SU-DHL-6 (cell line): ENCODE data around the gene HELZ2.

Source experiments
- CTCF ChIP-seq: fragments of 200-600 bp; sonication (generic); IDR thresholded peaks from one replicate; pipeline ENCODE4 v1.5.1; 2017; ENCODE audit warnings: antibody characterized with exemption, mild to moderate bottlenecking, low read length, moderate library complexity; ENCODE audit not compliant: insufficient read depth, poor library complexity, severe bottlenecking
- EZH2phosphoT487 ChIP-seq: fragments of 200-600 bp; sonication (generic), shearing (Covaris generic); conservative IDR thresholded peaks from 2 replicates; pipeline ENCODE4 v1.6.1; 2018; ENCODE audit warnings: mild to moderate bottlenecking, antibody characterized with exemption, low read length, moderate library complexity, mixed read lengths

- TF ChIP-seq CTCF (no peak), EZH2phosphoT487 (no peak)
Observed at GRCh38 chr20:63546256-63546955, 27.6 kb downstream of the HELZ2 start.
